Skeletal muscle tissue (tissue), 4 donors: ENCODE results near the gene ISG20L2. TPM values are rescaled to one million over a fixed set of nuclear protein-coding genes. Genes with fewer than 3 reads are reported as not detected.

Source experiments
- H3K27ac ChIP-seq: one replicate; pipeline ENCODE4 v1.7.0; 2013; ENCODE audit warnings: mild to moderate bottlenecking, low read depth, low read length, inconsistent platforms
- H3K27me3 ChIP-seq, 3 donors: one replicate each; pipeline ENCODE4 v1.7.0; 2013; ENCODE audit warnings: low read length in 3 of 3; ENCODE audit not compliant: control insufficient read depth in 3 of 3, insufficient read depth in 3 of 3
- H3K36me3 ChIP-seq, 3 donors: one replicate each; pipeline ENCODE4 v1.7.0; 2013; ENCODE audit warnings: low read length in 3 of 3; ENCODE audit not compliant: control insufficient read depth in 3 of 3, insufficient read depth in 3 of 3
- H3K4me1 ChIP-seq, 3 donors: one replicate each; pipeline ENCODE4 v1.7.0; 2013; ENCODE audit warnings: low read length in 3 of 3, mild to moderate bottlenecking in 3 of 3; ENCODE audit not compliant: control insufficient read depth in 3 of 3, insufficient read depth in 3 of 3
- H3K4me3 ChIP-seq, 3 donors: one replicate each; pipeline ENCODE4 v1.7.0; 2013; ENCODE audit warnings: low read length in 3 of 3
- H3K9ac ChIP-seq, 3 donors: one replicate each; pipeline ENCODE4 v1.7.0; 2013; ENCODE audit warnings: low read length in 3 of 3, mild to moderate bottlenecking in 3 of 3, moderate library complexity in 2 of 3, low read depth in 1 of 3
- H3K9me3 ChIP-seq, 3 donors: one replicate each; pipeline ENCODE4 v1.7.0; 2013; ENCODE audit warnings: low read length in 3 of 3; ENCODE audit not compliant: control insufficient read depth in 3 of 3
- total RNA-seq: library from RNA; depleted of rRNA; stranded (reverse); fragments of >200 nt; gene quantifications from one replicate; pipeline ENCODE4 v1.2.3, GENCODE V29; 2014
- donor health status: Osteomylitis.

The ISG20L2 gene
- total RNA-seq, 1 donor from 2014 or later: 5.2 TPM

- Histone ChIP-seq H3K9me3 (no peaks in the 10 kb centered on the region), H3K36me3 (peaks cover 7 to 15% (median 11%) of the 10 kb centered on the region in 3 donors), H3K27ac (peak overlapping the region; percentile 84), H3K4me1 (peaks cover 55 to 78% (median 73%) of the 10 kb centered on the region in 3 donors), H3K4me3 (peak overlapping the region in 2 of 3 donors; percentile 70 to 72), H3K9ac (peak overlapping the region in 2 of 3 donors; percentile 50 to 79), H3K27me3 (peaks cover 0 to 7% (median 0%) of the 10 kb centered on the region in 3 donors)
These were observed 55.0 kb downstream of the ISG20L2 start for GRCh38 chr1:156673387-156674121.

Other genes with a start within 250 kb of the ISG20L2 start
- 7.8 TPM for gene MEF2D, start 228.0 kb downstream of the ISG20L2 start, total RNA-seq
- gene IQGAP3, start 156.2 kb downstream of the ISG20L2 start, total RNA-seq: 3.7 TPM
- gene TTC24, start 149.0 kb downstream of the ISG20L2 start, total RNA-seq: not detected
- 27.1 TPM for gene NAXE, start 137.0 kb downstream of the ISG20L2 start, total RNA-seq
- gene GPATCH4, start 127.3 kb downstream of the ISG20L2 start, total RNA-seq: 10.4 TPM
- gene HAPLN2, start 109.4 kb downstream of the ISG20L2 start, total RNA-seq: 0.52 TPM
- under 0.01 TPM for gene BCAN, start 86.6 kb downstream of the ISG20L2 start, total RNA-seq
- gene NES, start 51.4 kb downstream of the ISG20L2 start, total RNA-seq: 494 TPM
- 57.4 TPM for gene CRABP2, start 23.2 kb downstream of the ISG20L2 start, total RNA-seq
- 4.2 TPM for gene METTL25B, start 297 bp downstream of the ISG20L2 start, total RNA-seq
- gene MRPL24, start 12.3 kb upstream of the ISG20L2 start, total RNA-seq: 36.5 TPM
- gene HDGF, start 22.9 kb upstream of the ISG20L2 start, total RNA-seq: 61.6 TPM
- gene PRCC, start 38.8 kb upstream of the ISG20L2 start, total RNA-seq: 9.9 TPM
- gene SH2D2A, start 88.1 kb upstream of the ISG20L2 start, total RNA-seq: not detected
- 0.52 TPM for gene INSRR, start 130.4 kb upstream of the ISG20L2 start, total RNA-seq
- 0.52 TPM for gene NTRK1, start 132.1 kb upstream of the ISG20L2 start, total RNA-seq
- gene PEAR1, start 165.0 kb upstream of the ISG20L2 start, total RNA-seq: 4.7 TPM
- gene LRRC71, start 191.9 kb upstream of the ISG20L2 start, total RNA-seq: not detected